ENCODE results near the gene SFN.

- TF ChIP-seq POLR2A (IDR thresholded peaks at IDR 0.05; ENCODE audit: borderline replicate concordance, extremely low read depth, insufficient read depth, insufficient read length) (no peak), CTCF (IDR thresholded peaks at IDR 0.05 in 2 of 3, conservative IDR thresholded peaks at IDR 0.05 in 1 of 3; ENCODE audit: borderline replicate concordance in 1 of 3, insufficient read depth in 1 of 3, low read depth in 2 of 3, low read length in 2 of 3) (peak; percentile 19 to 61 (median 54); a peak in 5 of 6 replicates), POLR2AphosphoS5 (IDR thresholded peaks at IDR 0.05; ENCODE audit: low read depth, low read length) (no peak), EZH2phosphoT487 (IDR thresholded peaks at IDR 0.05; ENCODE audit: borderline replicate concordance) (no peak), SP1 (IDR thresholded peaks at IDR 0.05; ENCODE audit: low read depth) (no peak), ZNF274 (IDR thresholded peaks at IDR 0.05; ENCODE audit: low read depth, low read length) (no peak), EZH2 (IDR thresholded peaks at IDR 0.05) (no peak), ZFX (IDR thresholded peaks at IDR 0.05) (no peak)
Measured at GRCh38 chr1:26887125-26887524, 24.2 kb downstream of the SFN start.
